Activated gamma-delta T cell (primary cell): ENCODE results near the gene MT1HL1.
"Not testable (repeated sequence)": the region's sequence is repeated elsewhere in the genome, so short reads cannot be mapped to it uniquely, and the experiment has no call there.

ENCODE experiments used
- DNase-seq: peaks from one replicate; lab custom pipeline; 2025; lab: John Stamatoyannopoulos, UW

MT1HL1 gene

GRCh38 chr1:236978740-236979139 lies 25.5 kb downstream of the MT1HL1 start:
- no peak for DNase-seq

- no peak for DNase-seq
Observed at GRCh38 chr1:236975461-236975860, 28.8 kb downstream of the MT1HL1 start.

- DNase-seq: not testable (repeated sequence)
Observed at GRCh38 chr1:236974025-236974424, 30.2 kb downstream of the MT1HL1 start.

GRCh38 chr1:236966636-236967035 lies 37.6 kb downstream of the MT1HL1 start:
- no peak for DNase-seq

- no peak for DNase-seq
Observed at GRCh38 chr1:236963920-236964319, 40.3 kb downstream of the MT1HL1 start.

GRCh38 chr1:236959112-236959511 lies 45.1 kb downstream of the MT1HL1 start:
- DNase-seq: no peak

- no peak for DNase-seq
Observed at GRCh38 chr1:236957235-236957634, 47.0 kb downstream of the MT1HL1 start.
